UCSD-AML1 (cell line): ENCODE results near the gene ABCA10.

Experiments
- DNase-seq: peaks from one replicate; lab custom pipeline; 2025; ENCODE audit not compliant: unreplicated experiment; lab: John Stamatoyannopoulos, UW

The ABCA10 gene

GRCh38 chr17:69103557-69104233, 124.9 kb downstream of the ABCA10 start:
- no peak for DNase-seq

DNA sequence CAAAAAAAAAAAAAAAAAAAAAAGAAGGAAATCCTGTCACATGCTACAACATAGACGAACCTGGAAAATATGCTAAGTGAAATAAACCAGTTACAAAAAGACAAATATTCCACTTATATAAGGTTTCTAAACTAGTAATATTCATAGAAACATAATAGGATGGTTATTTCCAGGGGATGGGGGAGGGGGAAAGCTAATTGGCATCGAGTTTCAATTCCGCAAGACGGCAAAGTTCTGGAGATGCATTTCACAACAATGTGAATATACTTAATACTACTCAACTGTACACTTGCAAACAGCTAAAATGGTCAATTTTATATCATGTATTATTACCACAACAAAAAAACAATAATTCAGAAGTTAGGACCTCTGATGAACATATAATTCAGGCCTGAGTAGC, 130.0 kb downstream of the ABCA10 start:
- DNase-seq, result no peak
